Spinal cord (tissue), 10 donors: Measurements from ENCODE around the gene CLCA2. TPM values are rescaled to one million over a fixed set of nuclear protein-coding genes. Genes with fewer than 3 reads are reported as not detected.

ENCODE experiments used
- DNase-seq, 6 donors: peaks; one replicate each; pipeline versions ENCODE4 v3.0.0 to v3.0.0-alpha.2; 2013 to 2015; ENCODE audit warnings: low spot score in 6 of 6, low read depth in 4 of 6
- H3K27ac ChIP-seq: one replicate; pipeline ENCODE4 v1.5.1; 2013; ENCODE audit warnings: low read depth, low read length, control low read depth
- H3K27me3 ChIP-seq: one replicate; pipeline ENCODE4 v1.6.1; 2013; ENCODE audit warnings: low read length; ENCODE audit not compliant: control insufficient read depth, insufficient read depth
- H3K36me3 ChIP-seq: one replicate; pipeline ENCODE4 v1.6.1; 2013; ENCODE audit warnings: low read length; ENCODE audit not compliant: control insufficient read depth, insufficient read depth
- H3K4me1 ChIP-seq: one replicate; pipeline ENCODE4 v1.6.1; 2013; ENCODE audit warnings: low read length; ENCODE audit not compliant: control insufficient read depth, insufficient read depth
- H3K4me3 ChIP-seq: one replicate; pipeline ENCODE4 v1.5.1; 2013; ENCODE audit warnings: low read depth, low read length, control low read depth
- H3K9me3 ChIP-seq: one replicate; pipeline ENCODE4 v1.6.1; 2013; ENCODE audit warnings: low read length; ENCODE audit not compliant: control insufficient read depth, insufficient read depth
- WGBS: methylation state at CpG from one replicate; pipeline ENCODE4 v1.1.5; 2013; ENCODE audit warnings: missing lambda C conversion rate; ENCODE audit not compliant: insufficient coverage; 5-methylcytosine and 5-hydroxymethylcytosine counted together
- polyA plus RNA-seq, 2 donors: library from polyadenylated mRNA; unstranded; fragments of 120-200 nt; gene quantifications; one replicate each; pipeline ENCODE4 v1.2.1, GENCODE V29; 2013; ENCODE audit not compliant: insufficient read length in 2 of 2
- total RNA-seq, 2 donors: library from RNA; depleted of rRNA in 1 of 2; stranded (reverse); fragments of 120-200 nt in 1 of 2; fragments of >200 nt in 1 of 2; gene quantifications; one replicate each; pipeline versions ENCODE4 v1.2.3 to v1.2.4, GENCODE V29; 2013 to 2014
- donor health status: healthy.

CLCA2 gene
- total and polyA plus RNA-seq, 4 donors = 0.06 to 0.19 (median 0.10) TPM

DNA sequence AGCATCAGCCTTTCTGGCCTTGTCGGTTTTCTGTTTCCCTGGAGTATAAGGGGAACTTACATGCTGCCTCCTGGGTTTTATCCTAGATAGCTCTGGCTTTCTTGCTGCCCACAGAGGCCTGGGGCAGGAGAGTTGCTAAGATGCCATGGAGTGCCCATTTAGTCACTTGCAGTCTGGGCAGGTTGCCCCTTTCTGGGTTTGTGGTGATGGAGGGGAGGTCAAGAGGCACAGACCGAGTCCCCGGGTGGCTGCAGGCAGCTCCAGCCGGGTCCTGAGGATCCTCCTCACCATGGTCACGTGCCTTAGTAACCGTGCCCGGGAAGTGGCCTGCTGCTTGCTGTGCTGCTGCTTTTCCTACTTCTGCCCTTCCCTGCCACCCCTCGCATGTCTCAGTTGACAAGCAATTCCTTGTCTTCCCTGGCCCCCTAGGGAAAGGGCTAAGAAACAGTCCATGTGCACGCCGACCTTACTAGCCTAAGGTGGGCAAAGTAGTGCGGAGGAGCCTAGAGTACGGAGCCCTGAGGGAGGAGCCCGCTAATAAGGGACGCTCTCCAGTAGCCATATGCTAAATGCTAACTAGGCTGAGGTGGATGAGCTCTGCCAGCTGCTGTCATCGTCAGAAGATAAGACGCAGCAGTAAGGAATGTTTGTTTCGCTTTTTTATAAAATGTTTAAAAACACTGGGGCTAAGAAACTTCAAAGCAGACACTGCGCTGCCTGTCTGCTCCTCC, 79.6 kb downstream of the CLCA2 start:
- H3K4me1 ChIP-seq = peaks cover 15% of the 10 kb centered on the region
- H3K4me3 ChIP-seq = no peak overlapping the region
- H3K36me3 ChIP-seq = no peaks in the 10 kb centered on the region
- 57% methylated on average over 13 of the region's 18 CpGs for WGBS
- no peaks in the 10 kb centered on the region for H3K9me3 ChIP-seq
- H3K27me3 ChIP-seq = no peaks in the 10 kb centered on the region
- DNase-seq = peak in 1 of 6 donors; percentile 52
- peak overlapping the region; percentile 19 for H3K27ac ChIP-seq

DNA sequence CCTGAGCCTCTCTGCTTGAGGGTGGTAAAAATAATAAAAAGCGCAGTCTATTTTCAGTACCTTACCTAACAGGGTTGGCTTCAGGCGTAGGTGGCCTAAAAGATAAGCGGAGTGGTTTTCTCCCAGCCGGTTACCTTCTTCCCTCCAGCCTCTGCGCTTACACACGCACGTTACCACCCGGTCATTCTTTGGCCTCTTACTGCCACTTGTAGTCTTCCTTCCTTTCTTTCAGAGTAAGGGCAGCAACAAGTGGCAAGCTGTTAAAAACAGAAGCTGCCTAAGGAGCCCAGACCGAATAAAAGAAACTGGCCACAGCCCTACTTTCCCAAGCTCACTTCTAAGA, 80.1 kb downstream of the CLCA2 start:
- no peaks in the 10 kb centered on the region for H3K27me3 ChIP-seq
- H3K36me3 ChIP-seq = no peaks in the 10 kb centered on the region
- no peaks in the 10 kb centered on the region for H3K9me3 ChIP-seq
- peaks cover 15% of the 10 kb centered on the region for H3K4me1 ChIP-seq
- peak in 1 of 6 donors; percentile 21 for DNase-seq
- H3K27ac ChIP-seq = no peak overlapping the region
- H3K4me3 ChIP-seq = no peak overlapping the region
- WGBS = 59% methylated on average over 8 of the region's 9 CpGs

- H3K4me3 ChIP-seq = no peak overlapping the region
- H3K27me3 ChIP-seq = no peaks in the 10 kb centered on the region
- no peaks in the 10 kb centered on the region for H3K36me3 ChIP-seq
- WGBS = 41% methylated on average over 5 of the region's 9 CpGs
- peaks cover 15% of the 10 kb centered on the region for H3K4me1 ChIP-seq
- peak in 1 of 6 donors; percentile 16 for DNase-seq
- no peaks in the 10 kb centered on the region for H3K9me3 ChIP-seq
- H3K27ac ChIP-seq = no peak overlapping the region
Observed at GRCh38 chr1:86504895-86505563, 81.1 kb downstream of the CLCA2 start.

DNA sequence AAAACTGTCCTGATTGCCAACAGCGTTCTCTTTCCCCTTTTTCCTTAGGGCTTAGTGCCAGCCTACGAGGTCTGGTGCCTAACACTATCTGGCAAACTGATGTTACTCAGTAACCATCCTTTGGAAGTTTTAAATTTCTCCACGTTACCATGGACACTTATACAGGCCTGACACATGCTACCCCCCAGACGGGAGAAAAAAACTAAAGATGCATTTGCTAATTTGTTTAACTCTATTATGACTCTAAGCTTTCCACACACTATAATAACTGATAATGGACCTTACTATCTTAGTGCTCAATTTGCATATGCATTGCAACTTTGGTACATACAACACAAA, 81.6 kb downstream of the CLCA2 start:
- WGBS = 50% methylated on average over 2 of the region's 4 CpGs

More for the DNA sequence above, 81.6 kb downstream of the CLCA2 start:
- Histone ChIP-seq H3K4me1 (peaks cover 15% of the 10 kb centered on the region), H3K4me3 (no peak overlapping the region), H3K9me3 (no peaks in the 10 kb centered on the region), H3K27ac (no peak overlapping the region), H3K27me3 (no peaks in the 10 kb centered on the region), H3K36me3 (no peaks in the 10 kb centered on the region)
- peak in 1 of 6 donors; percentile 28 for DNase-seq

Other genes with a start within 250 kb of the CLCA2 start
- 10 to 100 TPM; 49.3 to 74.9 TPM for gene ODF2L, start 27.8 kb upstream of the CLCA2 start, total RNA-seq
- 10 to 100 TPM; 46.7 to 57.6 TPM for gene ODF2L, start 27.8 kb upstream of the CLCA2 start, polyA plus RNA-seq
- gene CLCA1, start 44.8 kb downstream of the CLCA2 start, total RNA-seq = under 1 TPM; 0.06 to 0.10 TPM
- not detected for gene CLCA1, start 44.8 kb downstream of the CLCA2 start, polyA plus RNA-seq
- gene CLCA4, start 122.9 kb downstream of the CLCA2 start, total RNA-seq = 1 to 10 TPM in 1 of 2 donors, under 1 TPM in 1; 0.17 to 1.6 TPM
- under 1 TPM in 1 of 2 donors, not detected in 1; 0.11 TPM for gene CLCA4, start 122.9 kb downstream of the CLCA2 start, polyA plus RNA-seq